ENCODE data around the gene GRK5.

- TF ChIP-seq EZH2 (IDR thresholded peaks at IDR 0.05; ENCODE audit: insufficient read depth, poor library complexity, severe bottlenecking) (no peak), EZH2phosphoT487 (IDR thresholded peaks at IDR 0.05; ENCODE audit: insufficient read depth, low read depth) (no peak)
Observed at GRCh38 chr10:119351189-119351588, 143.8 kb downstream of the GRK5 start.
